WTC11 (cell line): ENCODE data around the gene CSNK2A1. TPM values are rescaled to one million over a fixed set of nuclear protein-coding genes. Genes with fewer than 3 reads are reported as not detected.

Experiments used
- ATAC-seq: fragments of 200-7000 bp; cut with Tn5 transposase; 2 replicates; pipeline ENCODE4 v1.10.0; 2021; ENCODE audit warnings: mild to moderate bottlenecking, moderate library complexity
- CTCF ChIA-PET: fragments of 300-600 bp; sonication (Branson Sonifier 250); formaldehyde crosslinking; loops from one replicate; lab custom pipeline; 2021; ENCODE audit warnings: antibody characterized with exemption; lab: Charles Lee
- POLR2A ChIA-PET: fragments of 350-600 bp; sonication (Branson Sonifier 250); formaldehyde crosslinking; loops from one replicate; lab custom pipeline; 2021; ENCODE audit warnings: antibody characterized with exemption; lab: Charles Lee
- DNase-seq: peaks from one replicate; pipeline ENCODE4 v3.0.0; 2021; ENCODE audit warnings: low spot score
- H3K27ac Mint-ChIP-seq: 2 replicates; pipeline ENCODE4 v1.8.0; 2021; ENCODE audit warnings: mixed read lengths
- H3K27me3 Mint-ChIP-seq: 2 replicates; pipeline ENCODE4 v1.8.0; 2021; ENCODE audit warnings: low read depth, mild to moderate bottlenecking, moderate library complexity, mixed read lengths
- H3K36me3 Mint-ChIP-seq: 2 replicates; pipeline ENCODE4 v1.8.0; 2021; ENCODE audit warnings: mixed read lengths
- H3K4me1 Mint-ChIP-seq: 2 replicates; pipeline ENCODE4 v1.8.0; 2022; ENCODE audit warnings: mixed read lengths
- H3K4me3 Mint-ChIP-seq: 2 replicates; pipeline ENCODE4 v1.8.0; 2021; ENCODE audit warnings: mild to moderate bottlenecking, moderate library complexity, mixed read lengths
- H3K9me3 Mint-ChIP-seq: 2 replicates; pipeline ENCODE4 v1.8.0; 2021; ENCODE audit warnings: mixed read lengths
- ATF1 ChIP-seq: sonication (generic); formaldehyde crosslinking; IDR thresholded peaks from 2 replicates; pipeline ENCODE4 v1.8.1; 2023; ENCODE audit warnings: mild to moderate bottlenecking, moderate library complexity, missing genetic modification reagents
- CREB1 ChIP-seq: sonication (generic); formaldehyde crosslinking; IDR thresholded peaks from 2 replicates; pipeline ENCODE4 v1.8.0; 2023; ENCODE audit warnings: mild to moderate bottlenecking, missing genetic modification reagents
- EMX1 ChIP-seq: fragments of 250-450 bp; sonication (Bioruptor Pico); IDR thresholded peaks from 2 replicates; pipeline ENCODE4 v1.8.0; 2021; ENCODE audit warnings: mild to moderate bottlenecking
- FOXK1 ChIP-seq: sonication (generic); formaldehyde crosslinking; IDR thresholded peaks from 2 replicates; pipeline ENCODE4 v1.8.0; 2022; ENCODE audit warnings: mild to moderate bottlenecking, moderate library complexity, missing genetic modification reagents
- GRHL2 ChIP-seq: fragments of 250-450 bp; sonication (Bioruptor Pico); IDR thresholded peaks from 2 replicates; pipeline ENCODE4 v1.8.0; 2022; ENCODE audit warnings: mild to moderate bottlenecking, moderate library complexity; ENCODE audit not compliant: insufficient replicate concordance, severe bottlenecking
- GTF2I ChIP-seq: fragments of 250-450 bp; sonication (Bioruptor Pico); conservative IDR thresholded peaks from 2 replicates; pipeline ENCODE4 v1.4.0; 2021; ENCODE audit warnings: mild to moderate bottlenecking
- NFATC4 ChIP-seq: fragments of 250-450 bp; sonication (Bioruptor Pico); IDR thresholded peaks from 2 replicates; pipeline ENCODE4 v1.9.0; 2021; ENCODE audit warnings: mild to moderate bottlenecking
- NR1H2 ChIP-seq: sonication (generic); formaldehyde crosslinking; IDR thresholded peaks from 2 replicates; pipeline ENCODE4 v1.9.0; 2021; ENCODE audit warnings: mild to moderate bottlenecking, moderate library complexity, missing genetic modification reagents
- NR2C2 ChIP-seq: sonication (generic); formaldehyde crosslinking; IDR thresholded peaks from 2 replicates; pipeline ENCODE4 v1.8.0; 2022; ENCODE audit warnings: mild to moderate bottlenecking, missing genetic modification reagents
- OVOL2 ChIP-seq: fragments of 250-450 bp; sonication (Bioruptor Pico); IDR thresholded peaks from 2 replicates; pipeline ENCODE4 v1.9.0; 2021; ENCODE audit warnings: mild to moderate bottlenecking, borderline replicate concordance
- RORB ChIP-seq: fragments of 250-450 bp; sonication (Bioruptor Pico); IDR thresholded peaks from 2 replicates; pipeline ENCODE4 v1.9.0; 2021; ENCODE audit warnings: mild to moderate bottlenecking
- SMAD3 ChIP-seq: sonication (generic); formaldehyde crosslinking; IDR thresholded peaks from 2 replicates; pipeline ENCODE4 v1.8.0; 2022; ENCODE audit warnings: missing genetic modification reagents, mild to moderate bottlenecking, borderline replicate concordance
- SMAD4 ChIP-seq: sonication (generic); formaldehyde crosslinking; IDR thresholded peaks from 2 replicates; pipeline ENCODE4 v1.8.0; 2022; ENCODE audit warnings: mild to moderate bottlenecking, missing genetic modification reagents
- ZNF396 ChIP-seq: fragments of 250-450 bp; sonication (Bioruptor Pico); IDR thresholded peaks from 2 replicates; pipeline ENCODE4 v1.8.0; 2021; ENCODE audit warnings: mild to moderate bottlenecking, moderate library complexity, borderline replicate concordance
- total RNA-seq: library from RNA; stranded (reverse); gene quantifications from 3 replicates; pipeline ENCODE4 v1.2.3, GENCODE V29; 2021
- TF ChIP-seq, protein P1 (sequence below): sonication (generic); formaldehyde crosslinking; IDR thresholded peaks from 2 replicates; pipeline ENCODE4 v1.8.0; 2022; ENCODE audit warnings: missing genetic modification reagents
- TF ChIP-seq, protein P2 (sequence below): fragments of 250-450 bp; sonication (Bioruptor Pico); IDR thresholded peaks from 2 replicates; pipeline ENCODE4 v2.1.2; 2022; ENCODE audit warnings: mild to moderate bottlenecking, moderate library complexity
- TF ChIP-seq, protein P3 (sequence below): sonication (generic); formaldehyde crosslinking; IDR thresholded peaks from 2 replicates; pipeline ENCODE4 v1.8.1; 2022; ENCODE audit warnings: missing genetic modification reagents, borderline replicate concordance
- TF ChIP-seq, protein P4 (sequence below): fragments of 250-450 bp; sonication (Bioruptor Pico); IDR thresholded peaks from 2 replicates; pipeline ENCODE4 v1.8.0; 2021; ENCODE audit warnings: mild to moderate bottlenecking
- TF ChIP-seq, protein P5 (sequence below): sonication (generic); formaldehyde crosslinking; IDR thresholded peaks from 2 replicates; pipeline ENCODE4 v1.8.1; 2023; ENCODE audit warnings: mild to moderate bottlenecking, missing genetic modification reagents, moderate library complexity

The CSNK2A1 gene
- total RNA-seq, 1 experiment from 2014 or later: 235 TPM

DNA sequence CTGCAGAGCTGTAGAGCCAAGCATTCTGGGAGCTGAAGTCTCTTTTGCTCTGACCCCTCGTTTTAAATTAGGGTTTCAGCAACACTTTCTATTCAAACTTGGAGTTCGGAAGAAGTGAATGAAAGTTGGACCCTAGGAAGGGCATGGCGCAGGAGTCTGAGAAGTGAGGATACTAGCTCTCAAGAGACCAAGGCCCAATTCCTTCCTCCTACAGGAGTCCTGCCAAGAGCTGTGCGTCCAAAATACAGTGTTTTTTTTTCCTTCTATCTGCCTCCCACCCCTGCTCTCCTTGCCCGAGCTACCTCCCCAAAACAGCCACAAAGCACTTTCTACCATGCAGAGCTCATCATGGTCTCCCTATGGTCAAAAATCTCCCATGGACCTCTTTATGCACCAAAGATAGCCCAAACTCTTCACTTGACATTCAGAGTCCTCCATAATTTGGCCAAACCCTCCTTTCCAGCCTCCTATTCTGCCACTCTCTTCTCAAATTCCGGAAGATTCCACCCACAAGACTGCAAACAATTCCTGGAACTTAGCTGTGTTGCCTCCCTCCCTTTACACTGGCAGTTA lies 649 bp upstream of the CSNK2A1 start:
- H3K27ac Mint-ChIP-seq: peak overlapping the region; percentile 96
- TF ChIP-seq OVOL2 (no peak), GTF2I (CRISPR knock-in tag) (no peak)
- peaks cover 17% of the 10 kb centered on the region for H3K36me3 Mint-ChIP-seq
- peaks cover 12% of the 10 kb centered on the region for H3K9me3 Mint-ChIP-seq
- POLR2A ChIA-PET: interaction anchor here (0.6 to 1.6 kb wide), 8 partner anchors 11 to 162 kb away, joined by 3 to 6 read pairs (median 4); no protein-coding TSS in a partner anchor
- DNase-seq (no peak), ATAC-seq (no peak)
- peaks cover 38% of the 10 kb centered on the region for H3K27me3 Mint-ChIP-seq
- peaks cover 42% of the 10 kb centered on the region for H3K4me1 Mint-ChIP-seq
- peak overlapping the region; percentile 87 for H3K4me3 Mint-ChIP-seq
- CTCF ChIA-PET: interaction anchor here (0.6 to 3.4 kb wide), 11 partner anchors 19 to 265 kb away, joined by 3 to 21 read pairs (median 7); partner anchors contain the start of genes SLC52A3 and TRIB3

DNA sequence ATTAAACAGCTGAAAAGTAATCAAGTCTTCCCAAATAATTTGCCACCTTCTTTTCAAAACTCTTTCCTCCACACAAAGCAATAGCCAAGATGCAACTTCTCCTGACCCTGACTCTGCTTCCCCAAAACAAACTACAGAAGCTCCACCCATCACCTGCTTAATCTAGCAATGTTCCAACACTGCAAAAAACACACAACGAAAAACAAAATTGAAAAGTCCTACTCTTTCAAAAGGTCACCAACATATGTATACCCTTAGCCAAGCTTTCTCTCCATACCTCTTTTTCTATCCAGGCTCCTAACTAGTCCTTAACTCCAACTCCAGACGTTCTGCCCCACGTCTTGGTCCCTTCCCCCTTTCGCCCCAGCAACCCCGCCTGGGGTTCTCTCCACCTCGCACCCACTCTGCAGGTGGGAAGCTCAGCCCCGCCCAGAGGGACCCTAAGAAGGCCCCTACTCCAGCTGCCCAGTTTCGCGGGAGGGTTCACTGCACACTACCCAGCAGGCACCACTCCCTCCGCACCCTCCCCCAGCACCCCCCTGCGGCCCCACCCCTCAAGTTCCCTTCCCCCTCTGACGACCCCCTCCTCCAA lies 717 bp downstream of the CSNK2A1 start:
- peaks cover 17% of the 10 kb centered on the region for H3K36me3 Mint-ChIP-seq
- peaks cover 53% of the 10 kb centered on the region for H3K4me1 Mint-ChIP-seq
- H3K27me3 Mint-ChIP-seq: peaks cover 37% of the 10 kb centered on the region
- H3K27ac Mint-ChIP-seq: peak overlapping the region; percentile 57
- no peak for TF ChIP-seq NR1H2 (CRISPR knock-in tag)
- TF ChIP-seq, protein P1, sequence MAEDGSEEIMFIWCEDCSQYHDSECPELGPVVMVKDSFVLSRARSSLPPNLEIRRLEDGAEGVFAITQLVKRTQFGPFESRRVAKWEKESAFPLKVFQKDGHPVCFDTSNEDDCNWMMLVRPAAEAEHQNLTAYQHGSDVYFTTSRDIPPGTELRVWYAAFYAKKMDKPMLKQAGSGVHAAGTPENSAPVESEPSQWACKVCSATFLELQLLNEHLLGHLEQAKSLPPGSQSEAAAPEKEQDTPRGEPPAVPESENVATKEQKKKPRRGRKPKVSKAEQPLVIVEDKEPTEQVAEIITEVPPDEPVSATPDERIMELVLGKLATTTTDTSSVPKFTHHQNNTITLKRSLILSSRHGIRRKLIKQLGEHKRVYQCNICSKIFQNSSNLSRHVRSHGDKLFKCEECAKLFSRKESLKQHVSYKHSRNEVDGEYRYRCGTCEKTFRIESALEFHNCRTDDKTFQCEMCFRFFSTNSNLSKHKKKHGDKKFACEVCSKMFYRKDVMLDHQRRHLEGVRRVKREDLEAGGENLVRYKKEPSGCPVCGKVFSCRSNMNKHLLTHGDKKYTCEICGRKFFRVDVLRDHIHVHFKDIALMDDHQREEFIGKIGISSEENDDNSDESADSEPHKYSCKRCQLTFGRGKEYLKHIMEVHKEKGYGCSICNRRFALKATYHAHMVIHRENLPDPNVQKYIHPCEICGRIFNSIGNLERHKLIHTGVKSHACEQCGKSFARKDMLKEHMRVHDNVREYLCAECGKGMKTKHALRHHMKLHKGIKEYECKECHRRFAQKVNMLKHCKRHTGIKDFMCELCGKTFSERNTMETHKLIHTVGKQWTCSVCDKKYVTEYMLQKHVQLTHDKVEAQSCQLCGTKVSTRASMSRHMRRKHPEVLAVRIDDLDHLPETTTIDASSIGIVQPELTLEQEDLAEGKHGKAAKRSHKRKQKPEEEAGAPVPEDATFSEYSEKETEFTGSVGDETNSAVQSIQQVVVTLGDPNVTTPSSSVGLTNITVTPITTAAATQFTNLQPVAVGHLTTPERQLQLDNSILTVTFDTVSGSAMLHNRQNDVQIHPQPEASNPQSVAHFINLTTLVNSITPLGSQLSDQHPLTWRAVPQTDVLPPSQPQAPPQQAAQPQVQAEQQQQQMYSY (CRISPR knock-in tag): peak; percentile 68
- ATAC-seq (peak; percentile 3; the same call in 1 of the 2 replicates), DNase-seq (peak; percentile 24)
- peaks cover 12% of the 10 kb centered on the region for H3K9me3 Mint-ChIP-seq
- peak overlapping the region; percentile 87 for H3K4me3 Mint-ChIP-seq
- CTCF ChIA-PET: interaction anchor here (0.8 to 3.4 kb wide), 10 partner anchors 15 to 264 kb away, joined by 3 to 21 read pairs (median 8); partner anchors contain the start of gene NRSN2
- POLR2A ChIA-PET: interaction anchor here (0.9 to 1.6 kb wide), 7 partner anchors 9 to 124 kb away, joined by 3 to 6 read pairs (median 4); no protein-coding TSS in a partner anchor

DNA sequence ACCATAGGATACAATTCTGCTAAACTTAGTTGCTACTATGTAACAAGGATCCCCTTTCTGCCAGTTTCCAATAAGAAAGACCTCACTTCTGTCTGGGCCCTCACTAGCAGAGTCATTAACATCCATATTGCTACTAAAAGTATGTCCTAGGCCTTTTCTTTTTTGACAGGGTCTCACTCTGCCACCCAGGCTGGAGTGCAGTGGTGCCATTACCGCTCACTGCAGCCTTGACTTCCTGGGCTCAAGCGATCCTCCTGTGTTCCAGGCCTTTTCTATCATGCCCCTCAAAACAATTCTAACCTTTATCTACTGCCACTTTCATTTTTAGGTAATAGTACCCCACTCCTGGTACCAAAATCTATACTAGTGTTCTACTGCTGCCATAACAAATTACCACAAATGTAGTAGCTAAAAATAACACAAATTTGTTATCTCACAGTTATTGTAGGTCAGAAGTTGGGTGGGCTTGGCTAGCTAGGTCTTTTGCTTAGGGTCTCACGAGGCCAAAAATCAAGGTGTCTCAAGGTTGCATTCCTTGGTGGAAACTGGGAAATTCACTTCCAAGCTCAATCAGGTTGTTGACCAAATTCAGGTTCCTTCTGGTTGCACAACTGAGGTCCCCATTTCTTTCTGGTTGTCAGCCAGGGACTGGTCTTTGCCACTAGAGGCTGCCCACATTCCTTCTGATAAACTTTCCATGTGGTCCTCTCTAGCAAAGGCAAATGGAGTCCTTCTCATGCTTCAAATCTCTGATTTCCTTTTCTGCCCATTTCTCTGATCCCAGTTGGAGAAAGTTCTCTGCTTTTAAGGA lies 3.0 kb downstream of the CSNK2A1 start:
- ATAC-seq: no peak
- DNase-seq: no peak
- CTCF ChIA-PET: interaction anchor here (0.7 to 1.5 kb wide), 3 partner anchors 37 to 127 kb away, joined by 3 to 5 read pairs (median 4); no protein-coding TSS in a partner anchor
- H3K36me3 Mint-ChIP-seq: peaks cover 17% of the 10 kb centered on the region
- H3K4me3 Mint-ChIP-seq: peak overlapping the region; percentile 10
- peaks cover 76% of the 10 kb centered on the region for H3K4me1 Mint-ChIP-seq
- peaks cover 12% of the 10 kb centered on the region for H3K9me3 Mint-ChIP-seq
- peaks cover 16% of the 10 kb centered on the region for H3K27me3 Mint-ChIP-seq
- peak overlapping the region; percentile 23; the same call in 1 of the 2 replicates for H3K27ac Mint-ChIP-seq
- POLR2A ChIA-PET: no interaction called here
- TF ChIP-seq, protein P2, sequence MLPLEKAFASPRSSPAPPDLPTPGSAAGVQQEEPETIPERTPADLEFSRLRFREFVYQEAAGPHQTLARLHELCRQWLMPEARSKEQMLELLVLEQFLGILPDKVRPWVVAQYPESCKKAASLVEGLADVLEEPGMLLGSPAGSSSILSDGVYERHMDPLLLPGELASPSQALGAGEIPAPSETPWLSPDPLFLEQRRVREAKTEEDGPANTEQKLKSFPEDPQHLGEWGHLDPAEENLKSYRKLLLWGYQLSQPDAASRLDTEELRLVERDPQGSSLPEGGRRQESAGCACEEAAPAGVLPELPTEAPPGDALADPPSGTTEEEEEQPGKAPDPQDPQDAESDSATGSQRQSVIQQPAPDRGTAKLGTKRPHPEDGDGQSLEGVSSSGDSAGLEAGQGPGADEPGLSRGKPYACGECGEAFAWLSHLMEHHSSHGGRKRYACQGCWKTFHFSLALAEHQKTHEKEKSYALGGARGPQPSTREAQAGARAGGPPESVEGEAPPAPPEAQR (CRISPR knock-in tag): no peak
- TF ChIP-seq EMX1 (CRISPR knock-in tag) (no peak), SMAD4 (CRISPR knock-in tag) (no peak), NR2C2 (CRISPR knock-in tag) (no peak), NFATC4 (CRISPR knock-in tag) (no peak), ATF1 (CRISPR knock-in tag) (no peak), RORB (CRISPR knock-in tag) (no peak), GRHL2 (CRISPR knock-in tag) (no peak), SMAD3 (CRISPR knock-in tag) (no peak), CREB1 (CRISPR knock-in tag) (no peak), FOXK1 (CRISPR knock-in tag) (no peak), ZNF396 (CRISPR knock-in tag) (no peak)
- TF ChIP-seq, protein P3, sequence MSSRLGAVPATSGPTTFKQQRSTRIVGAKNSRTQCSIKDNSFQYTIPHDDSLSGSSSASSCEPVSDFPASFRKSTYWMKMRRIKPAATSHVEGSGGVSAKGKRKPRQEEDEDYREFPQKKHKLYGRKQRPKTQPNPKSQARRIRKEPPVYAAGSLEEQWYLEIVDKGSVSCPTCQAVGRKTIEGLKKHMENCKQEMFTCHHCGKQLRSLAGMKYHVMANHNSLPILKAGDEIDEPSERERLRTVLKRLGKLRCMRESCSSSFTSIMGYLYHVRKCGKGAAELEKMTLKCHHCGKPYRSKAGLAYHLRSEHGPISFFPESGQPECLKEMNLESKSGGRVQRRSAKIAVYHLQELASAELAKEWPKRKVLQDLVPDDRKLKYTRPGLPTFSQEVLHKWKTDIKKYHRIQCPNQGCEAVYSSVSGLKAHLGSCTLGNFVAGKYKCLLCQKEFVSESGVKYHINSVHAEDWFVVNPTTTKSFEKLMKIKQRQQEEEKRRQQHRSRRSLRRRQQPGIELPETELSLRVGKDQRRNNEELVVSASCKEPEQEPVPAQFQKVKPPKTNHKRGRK (CRISPR knock-in tag): no peak
- TF ChIP-seq, protein P4, sequence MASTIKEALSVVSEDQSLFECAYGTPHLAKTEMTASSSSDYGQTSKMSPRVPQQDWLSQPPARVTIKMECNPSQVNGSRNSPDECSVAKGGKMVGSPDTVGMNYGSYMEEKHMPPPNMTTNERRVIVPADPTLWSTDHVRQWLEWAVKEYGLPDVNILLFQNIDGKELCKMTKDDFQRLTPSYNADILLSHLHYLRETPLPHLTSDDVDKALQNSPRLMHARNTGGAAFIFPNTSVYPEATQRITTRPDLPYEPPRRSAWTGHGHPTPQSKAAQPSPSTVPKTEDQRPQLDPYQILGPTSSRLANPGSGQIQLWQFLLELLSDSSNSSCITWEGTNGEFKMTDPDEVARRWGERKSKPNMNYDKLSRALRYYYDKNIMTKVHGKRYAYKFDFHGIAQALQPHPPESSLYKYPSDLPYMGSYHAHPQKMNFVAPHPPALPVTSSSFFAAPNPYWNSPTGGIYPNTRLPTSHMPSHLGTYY (CRISPR knock-in tag): no peak
- TF ChIP-seq, protein P5, sequence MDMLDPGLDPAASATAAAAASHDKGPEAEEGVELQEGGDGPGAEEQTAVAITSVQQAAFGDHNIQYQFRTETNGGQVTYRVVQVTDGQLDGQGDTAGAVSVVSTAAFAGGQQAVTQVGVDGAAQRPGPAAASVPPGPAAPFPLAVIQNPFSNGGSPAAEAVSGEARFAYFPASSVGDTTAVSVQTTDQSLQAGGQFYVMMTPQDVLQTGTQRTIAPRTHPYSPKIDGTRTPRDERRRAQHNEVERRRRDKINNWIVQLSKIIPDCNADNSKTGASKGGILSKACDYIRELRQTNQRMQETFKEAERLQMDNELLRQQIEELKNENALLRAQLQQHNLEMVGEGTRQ: no peak
